OCI-LY3 (cell line): ENCODE results near the gene NDUFB3.

Experiments
- H2AFZ ChIP-seq: fragments of 200-600, 300-600 bp; shearing (Covaris generic); 2 replicates; pipeline ENCODE4 v1.6.0; 2014; ENCODE audit warnings: antibody characterized with exemption, low read depth, low read length
- H3K27ac ChIP-seq: fragments of 200-600, 300-600 bp; sonication (generic); 2 replicates; pipeline ENCODE4 v1.5.1; 2014; ENCODE audit warnings: mild to moderate bottlenecking, low read length, moderate library complexity, mixed read lengths
- H3K27me3 ChIP-seq: fragments of 200-600, 300-600 bp; sonication (generic); 2 replicates; pipeline ENCODE4 v1.6.1; 2014; ENCODE audit warnings: low read depth, low read length, mixed read lengths
- H3K36me3 ChIP-seq: fragments of 200-600, 300-600 bp; sonication (generic); replicated peaks from 2 replicates; pipeline ENCODE3; 2014; ENCODE audit warnings: low read depth, low read length, mixed read lengths
- H3K4me1 ChIP-seq: fragments of 300-600, 200-600 bp; sonication (generic); 2 replicates; pipeline ENCODE4 v1.6.1; 2014; ENCODE audit warnings: low read length, mixed read lengths
- H3K4me2 ChIP-seq: fragments of 200-600, 300-600 bp; sonication (generic); 2 replicates; pipeline ENCODE4 v1.6.1; 2014; ENCODE audit warnings: low read length, mixed read lengths
- H3K4me3 ChIP-seq: fragments of 300-600, 200-600 bp; sonication (generic); 2 replicates; pipeline ENCODE4 v1.5.1; 2014; ENCODE audit warnings: antibody characterized with exemption, mild to moderate bottlenecking, low read length, moderate library complexity
- H3K79me2 ChIP-seq: fragments of 300-600, 200-600 bp; shearing (Covaris generic); 2 replicates; pipeline ENCODE4 v1.6.1; 2014; ENCODE audit warnings: mild to moderate bottlenecking, low read length, mixed read lengths
- H3K9ac ChIP-seq: fragments of 300-600, 200-600 bp; shearing (Covaris generic); 2 replicates; pipeline ENCODE4 v1.6.0; 2014; ENCODE audit warnings: mild to moderate bottlenecking, low read length, moderate library complexity
- H3K9me3 ChIP-seq: fragments of 200-600, 300-600 bp; shearing (Covaris generic); 2 replicates; pipeline ENCODE4 v1.6.1; 2014; ENCODE audit warnings: low read length, mixed read lengths; ENCODE audit not compliant: insufficient read depth
- H4K20me1 ChIP-seq: fragments of 200-600, 300-600 bp; sonication (generic); 2 replicates; pipeline ENCODE4 v1.6.1; 2016; ENCODE audit warnings: low read length, mixed read lengths; ENCODE audit not compliant: insufficient read depth
- EZH2phosphoT487 ChIP-seq: fragments of 200-600 bp; shearing (Covaris generic); IDR thresholded peaks from 2 replicates; pipeline ENCODE4 v1.6.1; 2018; ENCODE audit warnings: antibody characterized with exemption, mixed run types, low read depth
- TF ChIP-seq, protein P1 (sequence below): fragments of 200-600, 300-600 bp; sonication (generic); IDR thresholded peaks from 2 replicates; pipeline ENCODE4 v1.5.1; 2014; ENCODE audit warnings: antibody characterized with exemption, low read length, low read depth

The NDUFB3 gene

DNA sequence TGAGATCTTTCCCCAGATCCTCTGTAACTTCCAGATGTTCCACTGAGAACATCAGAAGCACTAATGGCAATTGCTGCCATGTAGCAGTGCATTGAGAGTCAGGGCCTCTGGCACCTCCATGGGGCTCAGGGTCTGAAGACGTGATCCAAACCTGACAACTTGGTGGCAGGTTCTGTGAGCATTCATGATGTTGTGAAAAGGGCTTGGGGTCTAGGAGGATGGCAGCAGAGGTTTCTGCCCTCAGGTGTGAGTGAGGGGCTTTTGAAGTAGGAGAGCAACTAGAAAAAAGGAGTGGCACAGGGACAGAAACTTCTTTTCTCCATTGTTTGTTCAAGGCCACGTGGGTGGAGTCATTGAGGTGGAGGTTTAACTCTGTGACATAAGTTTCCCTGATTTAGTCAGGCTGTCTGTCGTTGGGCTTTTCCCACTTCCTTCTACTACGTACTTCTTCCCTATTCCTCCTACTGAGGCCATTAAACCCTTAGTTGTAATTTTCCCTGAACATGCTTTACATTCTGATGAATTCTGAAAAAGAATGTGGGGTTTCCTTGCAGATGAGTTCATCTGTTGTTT, 57.2 kb downstream of the NDUFB3 start:
- no peaks in the 10 kb centered on the region for H3K27me3 ChIP-seq
- peaks cover 100% of the 10 kb centered on the region for H3K79me2 ChIP-seq
- H3K4me2 ChIP-seq: peak overlapping the region; percentile 94
- H3K36me3 ChIP-seq: peaks cover 40% of the 10 kb centered on the region
- TF ChIP-seq, protein P1, sequence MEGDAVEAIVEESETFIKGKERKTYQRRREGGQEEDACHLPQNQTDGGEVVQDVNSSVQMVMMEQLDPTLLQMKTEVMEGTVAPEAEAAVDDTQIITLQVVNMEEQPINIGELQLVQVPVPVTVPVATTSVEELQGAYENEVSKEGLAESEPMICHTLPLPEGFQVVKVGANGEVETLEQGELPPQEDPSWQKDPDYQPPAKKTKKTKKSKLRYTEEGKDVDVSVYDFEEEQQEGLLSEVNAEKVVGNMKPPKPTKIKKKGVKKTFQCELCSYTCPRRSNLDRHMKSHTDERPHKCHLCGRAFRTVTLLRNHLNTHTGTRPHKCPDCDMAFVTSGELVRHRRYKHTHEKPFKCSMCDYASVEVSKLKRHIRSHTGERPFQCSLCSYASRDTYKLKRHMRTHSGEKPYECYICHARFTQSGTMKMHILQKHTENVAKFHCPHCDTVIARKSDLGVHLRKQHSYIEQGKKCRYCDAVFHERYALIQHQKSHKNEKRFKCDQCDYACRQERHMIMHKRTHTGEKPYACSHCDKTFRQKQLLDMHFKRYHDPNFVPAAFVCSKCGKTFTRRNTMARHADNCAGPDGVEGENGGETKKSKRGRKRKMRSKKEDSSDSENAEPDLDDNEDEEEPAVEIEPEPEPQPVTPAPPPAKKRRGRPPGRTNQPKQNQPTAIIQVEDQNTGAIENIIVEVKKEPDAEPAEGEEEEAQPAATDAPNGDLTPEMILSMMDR: no peak
- no peak for TF ChIP-seq EZH2phosphoT487
- H4K20me1 ChIP-seq: peaks cover 3% of the 10 kb centered on the region; the same call in 1 of the 2 replicates
- H3K9me3 ChIP-seq: no peaks in the 10 kb centered on the region
- peaks cover 50% of the 10 kb centered on the region for H3K4me1 ChIP-seq
- peak overlapping the region; percentile 96 for H3K27ac ChIP-seq
- H3K9ac ChIP-seq: peak overlapping the region; percentile 95
- H3K4me3 ChIP-seq: peak overlapping the region; percentile 89
- no peak overlapping the region for H2AFZ ChIP-seq

DNA sequence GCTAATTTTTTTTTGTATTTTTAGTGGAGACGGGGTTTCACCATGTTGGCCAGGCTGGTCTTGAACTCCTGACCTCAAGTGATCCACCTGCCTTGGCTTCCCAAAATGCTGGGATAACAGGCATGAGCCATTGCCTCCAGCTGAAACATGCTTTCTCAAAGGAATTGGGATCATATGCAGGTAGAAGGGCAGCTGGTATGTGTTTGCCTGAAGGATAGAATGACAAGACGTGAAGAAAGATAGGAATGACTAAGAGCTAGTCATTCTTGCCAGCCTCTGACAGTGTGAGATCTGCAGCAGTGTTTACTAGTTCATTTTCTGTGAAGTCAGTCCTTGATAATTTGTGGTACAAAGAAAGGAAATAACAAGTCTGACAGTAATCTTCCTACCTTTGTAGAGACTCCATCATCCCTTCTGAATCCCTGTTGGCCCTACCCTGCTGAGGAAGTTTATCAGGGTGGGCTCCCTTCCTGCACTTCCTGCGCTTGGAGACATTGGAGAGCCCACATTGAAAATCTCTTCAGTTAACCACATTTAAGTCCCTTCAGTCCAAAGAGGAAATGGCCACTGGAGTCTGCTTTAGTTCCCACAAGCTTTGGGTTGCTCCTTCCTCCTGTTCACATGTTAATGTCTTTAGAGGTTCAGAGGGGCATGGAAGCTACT, 58.9 kb downstream of the NDUFB3 start:
- Histone ChIP-seq H3K4me1 (peaks cover 46% of the 10 kb centered on the region), H2AFZ (no peak overlapping the region), H4K20me1 (peaks cover 14% of the 10 kb centered on the region), H3K27me3 (no peaks in the 10 kb centered on the region), H3K27ac (peak overlapping the region; percentile 96), H3K9ac (peak overlapping the region; percentile 95), H3K36me3 (peaks cover 42% of the 10 kb centered on the region), H3K9me3 (no peaks in the 10 kb centered on the region), H3K4me3 (peak overlapping the region; percentile 89), H3K4me2 (peak overlapping the region; percentile 88), H3K79me2 (peaks cover 100% of the 10 kb centered on the region)
- no peak for TF ChIP-seq EZH2phosphoT487
- TF ChIP-seq, protein P1: no peak

DNA sequence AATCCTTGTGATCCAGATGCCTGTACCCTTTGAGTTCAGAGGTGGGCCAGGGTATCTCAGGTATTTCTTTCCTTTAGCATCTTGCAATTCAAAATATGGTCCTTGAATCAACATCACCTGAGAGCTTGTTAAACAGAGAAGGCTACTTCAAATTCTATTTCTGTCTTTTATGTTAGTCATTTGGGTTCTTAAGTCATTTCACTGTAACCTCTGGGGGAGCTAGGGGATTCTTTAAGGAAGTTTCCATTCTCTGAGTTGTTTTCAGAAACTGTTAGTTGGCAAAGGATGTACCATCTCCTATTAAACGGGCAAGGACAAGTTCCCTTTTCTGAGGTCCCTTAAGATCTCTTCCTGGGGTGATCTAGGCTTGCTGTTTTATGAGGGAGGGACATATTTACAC, 60.7 kb downstream of the NDUFB3 start:
- TF ChIP-seq, protein P1: no peak
- no peak for TF ChIP-seq EZH2phosphoT487
- H3K4me1 ChIP-seq: peaks cover 48% of the 10 kb centered on the region
- H3K36me3 ChIP-seq: peaks cover 60% of the 10 kb centered on the region
- no peak overlapping the region for H2AFZ ChIP-seq
- no peaks in the 10 kb centered on the region for H3K27me3 ChIP-seq
- H3K9ac ChIP-seq: peak overlapping the region; percentile 95
- peak overlapping the region; percentile 88 for H3K4me2 ChIP-seq
- H3K9me3 ChIP-seq: no peaks in the 10 kb centered on the region
- peak overlapping the region; percentile 96 for H3K27ac ChIP-seq
- peak overlapping the region; percentile 89 for H3K4me3 ChIP-seq
- peaks cover 100% of the 10 kb centered on the region for H3K79me2 ChIP-seq
- H4K20me1 ChIP-seq: peaks cover 32% of the 10 kb centered on the region
